ENCODE results near the gene CRY1. TPM values are rescaled to one million over a fixed set of nuclear protein-coding genes. Genes with fewer than 3 reads are reported as not detected.

CRY1 gene
- polyA plus RNA-seq, 1 donor (not counting 4 experiments of a cell fraction or from before 2014, with no cell fraction given), result 10.0 TPM

GRCh38 chr12:107118624-107119023, 25.3 kb upstream of the CRY1 start:
- Histone ChIP-seq H3K27me3 (ENCODE audit: control insufficient read depth, extremely low read depth, insufficient read depth, low read length) (peaks cover 11% of the 10 kb centered on the region), H2AFZ (ENCODE audit: control insufficient read depth, low read length) (no peak overlapping the region), H3K9me3 (ENCODE audit: control insufficient read depth, low read depth, low read length) (no peaks in the 10 kb centered on the region), H3K9ac (ENCODE audit: control insufficient read depth, extremely low read depth, insufficient read depth, low read length) (no peak overlapping the region), H3K79me2 (ENCODE audit: control insufficient read depth, insufficient read depth, low read length) (no peaks in the 10 kb centered on the region), H3K27ac (ENCODE audit: control insufficient read depth, insufficient read depth, low read length) (no peak overlapping the region), H3K36me3 (ENCODE audit: control insufficient read depth in 2 of 2, extremely low read depth in 1 of 2, insufficient read depth in 2 of 2, low read length in 2 of 2) (no peaks in the 10 kb centered on the region), H4K20me1 (ENCODE audit: control insufficient read depth, extremely low read depth, insufficient read depth, low read length) (no peaks in the 10 kb centered on the region), H3K9me1 (ENCODE audit: control insufficient read depth, extremely low read depth, insufficient read depth, low read length) (no peaks in the 10 kb centered on the region), H3K4me3 (ENCODE audit: control insufficient read depth in 2 of 3, extremely low read depth in 1 of 3, insufficient read depth in 2 of 3, low read depth in 1 of 3, low read length in 3 of 3) (no peak overlapping the region), H3K4me1 (ENCODE audit: control insufficient read depth, extremely low read depth, insufficient read depth, low read length) (no peaks in the 10 kb centered on the region), H3K4me2 (ENCODE audit: control insufficient read depth, extremely low read depth, insufficient read depth, low read depth, low read length) (no peak overlapping the region)
- FAIRE-seq (no peak), DNase-seq (ENCODE audit: low read depth, low spot score) (no peak)
- dilution Hi-C loops (cut with MboI; ENCODE audit: extremely low pct_ligation_motif_present, low sequenced_read_pairs), result no loop called here
- no peak for TF ChIP-seq CTCF (optimal IDR thresholded peaks at IDR 0.05 in 1 of 3, IDR thresholded peaks at IDR 0.05 in 1 of 3, conservative IDR thresholded peaks at IDR 0.05 in 1 of 3; ENCODE audit: extremely low read depth in 1 of 3, insufficient read depth in 2 of 3, low read length in 3 of 3)
- TF ChIP-seq EZH2 (IDR thresholded peaks at IDR 0.05; ENCODE audit: low read length), result no peak

- no peaks in the 10 kb centered on the region for H4K20me1 ChIP-seq (ENCODE audit: control insufficient read depth, extremely low read depth, insufficient read depth, low read length)
- H3K36me3 ChIP-seq (ENCODE audit: control insufficient read depth in 2 of 2, extremely low read depth in 1 of 2, insufficient read depth in 2 of 2, low read length in 2 of 2), result no peaks in the 10 kb centered on the region
- H3K27ac ChIP-seq (ENCODE audit: control insufficient read depth, insufficient read depth, low read length), result no peak overlapping the region
- no peak overlapping the region for H2AFZ ChIP-seq (ENCODE audit: control insufficient read depth, low read length)
- H3K27me3 ChIP-seq (ENCODE audit: control insufficient read depth, extremely low read depth, insufficient read depth, low read length), result peaks cover 8% of the 10 kb centered on the region
- DNase-seq (ENCODE audit: low read depth, low spot score) (no peak), FAIRE-seq (no peak)
- H3K4me3 ChIP-seq (ENCODE audit: control insufficient read depth in 2 of 3, extremely low read depth in 1 of 3, insufficient read depth in 2 of 3, low read depth in 1 of 3, low read length in 3 of 3), result no peak overlapping the region
- H3K79me2 ChIP-seq (ENCODE audit: control insufficient read depth, insufficient read depth, low read length), result no peaks in the 10 kb centered on the region
- no peaks in the 10 kb centered on the region for H3K4me1 ChIP-seq (ENCODE audit: control insufficient read depth, extremely low read depth, insufficient read depth, low read length)
- no peaks in the 10 kb centered on the region for H3K9me3 ChIP-seq (ENCODE audit: control insufficient read depth, low read depth, low read length)
- no peaks in the 10 kb centered on the region for H3K9me1 ChIP-seq (ENCODE audit: control insufficient read depth, extremely low read depth, insufficient read depth, low read length)
- no peak for TF ChIP-seq CTCF (optimal IDR thresholded peaks at IDR 0.05 in 1 of 3, IDR thresholded peaks at IDR 0.05 in 1 of 3, conservative IDR thresholded peaks at IDR 0.05 in 1 of 3; ENCODE audit: extremely low read depth in 1 of 3, insufficient read depth in 2 of 3, low read length in 3 of 3)
- TF ChIP-seq EZH2 (IDR thresholded peaks at IDR 0.05; ENCODE audit: low read length), result no peak
- no peak overlapping the region for H3K4me2 ChIP-seq (ENCODE audit: control insufficient read depth, extremely low read depth, insufficient read depth, low read depth, low read length)
- dilution Hi-C loops (cut with MboI; ENCODE audit: extremely low pct_ligation_motif_present, low sequenced_read_pairs), result no loop called here
- H3K9ac ChIP-seq (ENCODE audit: control insufficient read depth, extremely low read depth, insufficient read depth, low read length), result no peak overlapping the region
Observed at GRCh38 chr12:107115119-107115518, 21.8 kb upstream of the CRY1 start.
